Right lobe of liver (tissue), 6 donors: ENCODE measurements around the gene SLC17A8. TPM values are rescaled to one million over a fixed set of nuclear protein-coding genes. Genes with fewer than 3 reads are reported as not detected.

ENCODE experiments used
- ATAC-seq, 4 donors: fragments of 200-7000 bp; cut with Tn5 transposase; one replicate each; pipeline ENCODE4 v1.9.1; 2020; ENCODE audit warnings: mild to moderate bottlenecking in 4 of 4, moderate library complexity in 4 of 4
- DNase-seq, 3 donors: peaks; one replicate each; pipeline ENCODE4 v3.0.0-alpha.2; 2020
- H3K27ac ChIP-seq, 3 donors: fragments of 200-600 bp; one replicate each; pipeline ENCODE4 v1.8.0; 2022
- H3K27me3 ChIP-seq, 2 donors: fragments of 200-600 bp; one replicate each; pipeline ENCODE4 v1.8.0; 2022
- H3K36me3 ChIP-seq, 4 donors: fragments of 200-600 bp; sonication (generic) in 1 of 4; one replicate each; pipeline versions ENCODE4 v1.5.1 to v1.8.0; 2017 to 2022; ENCODE audit warnings: control low read depth in 1 of 4
- H3K4me1 ChIP-seq, 4 donors: fragments of 200-600 bp; sonication (generic) in 1 of 4; one replicate each; pipeline versions ENCODE4 v1.5.1 to v1.8.0; 2017 to 2022; ENCODE audit warnings: control low read depth in 1 of 4
- H3K4me3 ChIP-seq, 3 donors: fragments of 200-600 bp; one replicate each; pipeline ENCODE4 v1.8.0; 2022
- H3K9me3 ChIP-seq, 4 donors: fragments of 200-600 bp; sonication (generic) in 1 of 4; one replicate each; pipeline versions ENCODE4 v1.5.1 to v1.8.0; 2017 to 2022; ENCODE audit warnings: control low read depth in 1 of 4
- CTCF ChIP-seq, 4 donors: fragments of 200-600 bp in 3 of 4; fragments of 450-650 bp in 1 of 4; IDR thresholded peaks; one replicate each; pipeline versions ENCODE4 v1.5.1 to v1.8.0; 2016 to 2022; ENCODE audit warnings: antibody characterized with exemption in 4 of 4, mild to moderate bottlenecking in 2 of 4
- POLR2A ChIP-seq: fragments of 450-650 bp; IDR thresholded peaks from one replicate; pipeline ENCODE4 v1.6.1; 2017; ENCODE audit warnings: antibody characterized with exemption, mild to moderate bottlenecking
- WGBS: methylation state at CpG from one replicate; pipeline ENCODE4 v1.1.6; 2018; ENCODE audit warnings: low coverage, low lambda C conversion rate; ENCODE audit not compliant: insufficient coverage; ENCODE audit errors: missing lambda C conversion rate; 5-methylcytosine and 5-hydroxymethylcytosine counted together
- intact Hi-C, 2 donors: fragments of 100-400 bp; cut with DNase I; formaldehyde crosslinking; loops; one replicate each; pipeline versions ENCODE4 v1.11.2 to v1.14.1; 2022
- total RNA-seq, 6 experiments: library from RNA; depleted of rRNA in 2 of 6; stranded (reverse); fragments of >200 nt in 2 of 6; fragmentation: NEBNext Ultra II Directional in 3 of 6; extraction: Animal tissue kit (Norgen Biotek cat#: 25700) in 3 of 6; gene quantifications; one replicate each; pipeline versions ENCODE4 v1.1.0 to v1.2.4, GENCODE V29; 2016 to 2023
- donor health status: DM: no; HTN: yes; CAD: no.
- donor health status: DM: no; HTN: no; CAD: no.
- donor health status: DM: no; HTN: no; CAD: no.
- donor health status: DM: no; HTN: yes; CAD: no.
- donor health status: DM: no; HTN: yes; CAD: no.

Gene SLC17A8
- total RNA-seq, 6 experiments from 2014 or later, result 0.06 to 0.51 (median 0.23) TPM

- ATAC-seq, result no peak
- TF ChIP-seq CTCF (IDR thresholded peaks at IDR 0.05), result no peak
- TF ChIP-seq POLR2A, result no peak
- Histone ChIP-seq H3K27ac (no peak overlapping the region), H3K4me1 (peaks cover 0 to 31% (median 14%) of the 10 kb centered on the region in 4 donors), H3K36me3 (no peaks in the 10 kb centered on the region), H3K4me3 (no peak overlapping the region), H3K27me3 (no peaks in the 10 kb centered on the region), H3K9me3 (no peaks in the 10 kb centered on the region)
- 30% methylated on average over 2 of the region's 2 CpGs for WGBS
- intact Hi-C loops, result no loop called here
- DNase-seq, result no peak
Observed at GRCh38 chr12:100433701-100434100, 76.8 kb downstream of the SLC17A8 start.

GRCh38 chr12:100434177-100434576 lies 77.3 kb downstream of the SLC17A8 start:
- Histone ChIP-seq H3K27ac (no peak overlapping the region), H3K9me3 (no peaks in the 10 kb centered on the region), H3K4me3 (no peak overlapping the region), H3K36me3 (no peaks in the 10 kb centered on the region), H3K4me1 (peaks cover 0 to 33% (median 14%) of the 10 kb centered on the region in 4 donors), H3K27me3 (no peaks in the 10 kb centered on the region)
- DNase-seq (no peak), ATAC-seq (no peak)
- intact Hi-C loops, result no loop called here
- TF ChIP-seq CTCF (IDR thresholded peaks at IDR 0.05) (no peak), POLR2A (no peak)

- TF ChIP-seq CTCF (IDR thresholded peaks at IDR 0.05) (no peak), POLR2A (no peak)
- Histone ChIP-seq H3K4me1 (peaks cover 0 to 46% (median 14%) of the 10 kb centered on the region in 4 donors), H3K4me3 (no peak overlapping the region), H3K27me3 (no peaks in the 10 kb centered on the region), H3K27ac (peak overlapping the region in 2 of 3 donors; percentile 61 to 86), H3K36me3 (no peaks in the 10 kb centered on the region), H3K9me3 (no peaks in the 10 kb centered on the region)
- peak; percentile 42 to 70 (median 66) for ATAC-seq
- intact Hi-C loops, result no loop called here
- peak in 2 of 3 donors; percentile 59 to 75 for DNase-seq
- 35% methylated on average over 2 of the region's 2 CpGs for WGBS
Observed at GRCh38 chr12:100435957-100436356, 79.1 kb downstream of the SLC17A8 start.

GRCh38 chr12:100437038-100437841 lies 80.4 kb downstream of the SLC17A8 start:
- peak overlapping the region in 1 of 3 donors; percentile 15 for H3K4me3 ChIP-seq
- no peaks in the 10 kb centered on the region for H3K9me3 ChIP-seq
- H3K27ac ChIP-seq, result peak overlapping the region; percentile 46 to 86 (median 70)
- peaks cover 0 to 56% (median 16%) of the 10 kb centered on the region in 4 donors for H3K4me1 ChIP-seq
- intact Hi-C loops, result no loop called here
- 14% methylated on average over 6 of the region's 6 CpGs for WGBS
- DNase-seq (peak; percentile 30 to 73 (median 59)), ATAC-seq (peak; percentile 83 to 93 (median 88))
- H3K27me3 ChIP-seq, result no peaks in the 10 kb centered on the region
- H3K36me3 ChIP-seq, result no peaks in the 10 kb centered on the region
- TF ChIP-seq POLR2A, result no peak
- no peak for TF ChIP-seq CTCF (IDR thresholded peaks at IDR 0.05)
